Measurements from ENCODE around the gene TUBGCP2.

- TF ChIP-seq CTCF (IDR thresholded peaks at IDR 0.05 in 4 of 5, conservative IDR thresholded peaks at IDR 0.05 in 1 of 5), result no peak
- no peak for TF ChIP-seq POLR2A (IDR thresholded peaks at IDR 0.05)
These were observed 538 bp upstream of the TUBGCP2 start for GRCh38 chr10:133309100-133309719.

Measured in gastrocnemius medialis (tissue), 4 donors.